Measurements from ENCODE around the gene HAUS7.

- no peak for TF ChIP-seq ZFP3 (CRISPR knock-in tag; IDR thresholded peaks at IDR 0.05)
- no peak for TF ChIP-seq ISL1 (CRISPR knock-in tag; IDR thresholded peaks at IDR 0.05)
- TF ChIP-seq ZC3H10 (CRISPR knock-in tag; IDR thresholded peaks at IDR 0.05): no peak
- TF ChIP-seq RARB (CRISPR knock-in tag; IDR thresholded peaks at IDR 0.05): no peak
- TF ChIP-seq TSHZ2 (CRISPR knock-in tag; IDR thresholded peaks at IDR 0.05): no peak
- no peak for TF ChIP-seq BACH2 (CRISPR knock-in tag; IDR thresholded peaks at IDR 0.05; ENCODE audit: borderline replicate concordance)
Observed at GRCh38 chrX:153474718-153475117, 4.3 kb upstream of the HAUS7 start.
